GM21526 (cell line): ENCODE measurements around the gene RAB40B.
"Not testable (repeated sequence)": the region's sequence is repeated elsewhere in the genome, so short reads cannot be mapped to it uniquely, and the experiment has no call there.

ENCODE experiments used
- ATAC-seq: cut with Tn5 transposase; IDR thresholded peaks from one replicate; pipeline ENCODE4 v1.9.1; 2021; ENCODE audit warnings: moderate library complexity; ENCODE audit not compliant: unreplicated experiment, low FRiP score

Gene RAB40B

GRCh38 chr17:82654611-82655010 is 43.9 kb downstream of the RAB40B start:
- ATAC-seq, result not testable (repeated sequence)

- no peak for ATAC-seq
Measured at GRCh38 chr17:82653651-82654528, 44.6 kb downstream of the RAB40B start.

GRCh38 chr17:82650723-82651122 is 47.8 kb downstream of the RAB40B start:
- ATAC-seq, result no peak

DNA sequence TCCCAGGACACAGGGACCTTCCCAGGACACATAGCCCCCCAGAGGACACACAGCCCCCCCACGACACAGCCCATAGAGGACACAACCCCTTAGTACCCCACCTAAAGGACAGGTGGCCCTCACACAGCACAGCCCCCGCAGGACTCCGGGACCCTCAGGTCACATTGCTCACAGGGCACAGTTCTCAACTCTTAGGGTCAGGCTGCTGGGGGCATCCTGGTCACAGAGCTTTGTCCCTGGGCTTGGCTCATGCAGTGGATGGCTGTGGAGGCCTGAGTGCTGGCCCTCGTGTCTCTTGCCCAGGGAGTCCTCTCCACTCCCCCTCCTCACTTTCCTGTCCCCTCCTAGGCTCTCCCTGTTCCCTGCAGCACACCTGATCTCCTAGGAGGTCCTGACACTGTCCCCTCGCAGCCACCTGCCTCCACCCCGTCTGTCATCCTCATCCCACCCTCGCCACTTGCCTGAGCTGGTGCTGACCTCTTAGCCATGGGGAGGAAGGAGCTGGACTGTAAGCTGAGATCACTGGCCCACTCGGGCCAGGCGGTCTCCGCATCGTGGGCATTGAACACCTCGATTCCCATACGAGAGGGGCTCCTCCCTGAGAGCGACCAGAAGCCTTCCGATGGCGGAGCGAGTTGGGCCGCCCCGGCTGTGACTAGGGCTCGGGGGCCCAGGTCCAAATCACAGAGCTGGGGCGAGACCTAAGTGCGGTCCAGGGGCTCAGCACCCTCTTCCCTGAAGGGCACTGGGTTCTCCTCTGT is 48.8 kb downstream of the RAB40B start:
- ATAC-seq, result no peak

- ATAC-seq, result no peak
Measured at GRCh38 chr17:82648742-82649331, 49.7 kb downstream of the RAB40B start.

DNA sequence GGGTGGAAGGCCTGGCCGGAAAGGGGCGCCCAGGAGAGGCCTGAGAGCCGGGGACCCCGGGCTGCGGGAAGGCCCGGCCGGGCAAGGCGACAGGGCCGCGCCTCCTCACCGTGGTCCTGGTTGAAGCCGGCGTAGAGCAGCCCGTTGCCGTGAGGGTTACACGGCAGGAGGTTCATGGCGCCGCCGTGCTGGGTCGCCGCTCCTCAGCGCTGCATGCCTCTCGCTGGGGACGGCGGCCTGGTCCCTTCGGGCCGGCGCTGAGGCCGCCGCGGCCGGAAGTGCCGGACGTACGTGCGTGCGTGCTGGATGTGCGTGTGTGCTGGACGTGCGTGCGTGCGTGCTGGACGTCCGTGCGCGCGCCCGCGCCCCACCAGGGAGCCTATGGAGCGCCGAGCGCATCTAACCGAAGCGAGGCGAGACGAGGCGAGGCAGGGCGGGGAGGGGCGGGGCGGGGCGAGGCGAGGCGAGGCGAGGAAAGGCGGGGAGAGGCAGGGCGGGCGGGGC is 50.3 kb downstream of the RAB40B start, which contains the start of gene WDR45B:
Gene WDR45B, minus strand, starts transcription at position 280 of the 504 bp plus-strand sequence. Its CDS starts 104 bp downstream, at position 176.
- peak; percentile 74 for ATAC-seq

DNA sequence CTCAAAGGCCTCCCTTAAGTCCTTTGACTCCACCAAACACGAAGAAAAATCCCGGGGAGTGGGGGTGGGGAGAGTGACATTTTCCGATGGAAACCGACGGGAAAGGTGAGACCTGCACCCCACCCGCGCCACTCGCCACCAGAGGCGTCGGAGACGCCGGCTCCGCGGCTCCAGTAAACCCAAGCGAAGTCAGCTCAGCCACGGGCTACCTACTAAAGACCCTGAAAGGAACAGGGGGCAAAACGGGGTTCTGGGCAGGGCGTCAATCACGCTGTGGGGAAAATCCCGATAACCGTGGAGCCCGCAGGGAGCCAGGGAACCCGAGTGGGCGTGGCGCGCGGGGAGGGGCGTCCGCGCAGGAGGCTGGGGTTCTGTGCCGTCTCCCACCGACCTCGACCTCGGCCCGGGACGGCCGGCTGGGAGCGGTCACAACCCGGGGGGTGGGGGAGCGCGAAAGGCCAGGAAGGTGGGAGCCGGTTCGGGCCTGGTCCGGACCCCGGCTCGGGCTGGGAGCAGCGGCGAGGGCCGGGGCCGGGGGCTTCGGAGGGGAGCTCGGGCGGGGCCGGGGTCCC is 50.8 kb downstream of the RAB40B start:
- ATAC-seq, result peak; percentile 30

DNA sequence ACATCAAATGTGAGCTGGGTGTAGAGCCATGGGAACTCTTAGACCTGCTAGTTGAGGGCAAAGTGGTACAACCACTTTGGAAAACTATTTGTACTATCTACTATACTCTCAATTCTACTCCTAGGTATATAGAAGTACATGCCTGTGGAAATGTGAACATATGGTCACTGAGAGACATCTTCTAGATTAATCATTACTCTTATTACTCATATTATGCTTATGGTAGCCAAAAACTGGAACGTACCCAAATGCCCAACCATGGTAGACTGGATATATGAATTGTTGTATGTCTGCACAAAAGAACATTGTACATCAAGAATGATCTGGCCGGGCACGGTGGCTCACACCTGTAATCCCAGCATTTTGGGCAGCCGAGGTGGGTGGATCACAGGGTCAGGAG is 53.0 kb downstream of the RAB40B start:
- no peak for ATAC-seq

- no peak for ATAC-seq
Measured at GRCh38 chr17:82644148-82644547, 54.4 kb downstream of the RAB40B start.

DNA sequence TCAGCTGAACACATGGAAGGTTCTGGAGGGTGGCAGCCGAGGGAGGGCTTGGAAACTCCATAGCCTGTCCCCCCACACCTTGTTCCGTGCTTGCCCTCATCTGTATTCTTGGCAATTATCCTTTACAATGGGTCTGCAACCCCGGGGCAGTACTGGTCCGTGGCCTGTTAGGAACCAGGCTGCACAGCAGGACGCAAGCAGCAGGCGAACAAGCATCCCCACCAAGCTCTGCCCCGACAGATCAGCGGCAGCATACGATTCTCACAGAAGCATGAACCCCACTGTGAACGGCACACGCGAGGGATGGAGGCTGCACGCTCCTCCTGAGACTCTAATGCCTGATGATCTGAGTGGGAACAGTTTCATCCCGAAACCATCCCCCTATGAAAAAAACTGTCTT is 56.5 kb downstream of the RAB40B start:
- ATAC-seq, result no peak

GRCh38 chr17:82640036-82640435 is 58.5 kb downstream of the RAB40B start:
- ATAC-seq, result no peak

DNA sequence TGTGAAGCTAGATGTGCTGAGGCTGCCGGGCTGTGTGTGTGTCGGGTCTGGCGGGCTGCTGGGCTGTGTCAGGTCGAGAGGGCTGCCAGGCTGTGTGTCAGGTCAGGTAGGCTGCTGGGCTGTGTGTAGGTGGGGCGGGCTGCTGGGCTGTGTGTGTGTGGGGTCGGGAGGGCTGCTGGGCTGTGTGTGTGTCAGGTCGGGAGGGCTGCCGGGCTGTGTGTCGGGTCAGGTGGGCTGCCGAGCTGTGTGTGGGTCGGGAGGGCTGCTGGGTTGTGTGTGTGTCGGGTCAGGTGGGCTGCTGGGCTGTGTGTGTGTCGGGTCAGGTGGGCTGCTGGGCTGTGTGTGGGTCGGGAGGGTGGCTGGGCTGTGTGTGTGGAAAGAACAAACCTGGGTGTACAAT is 58.9 kb downstream of the RAB40B start:
- ATAC-seq, result no peak

- ATAC-seq, result no peak
Measured at GRCh38 chr17:82638183-82638773, 60.2 kb downstream of the RAB40B start.

- no peak for ATAC-seq
Measured at GRCh38 chr17:82636626-82637598, 61.6 kb downstream of the RAB40B start.

GRCh38 chr17:82633343-82633742 is 65.2 kb downstream of the RAB40B start:
- ATAC-seq, result no peak

DNA sequence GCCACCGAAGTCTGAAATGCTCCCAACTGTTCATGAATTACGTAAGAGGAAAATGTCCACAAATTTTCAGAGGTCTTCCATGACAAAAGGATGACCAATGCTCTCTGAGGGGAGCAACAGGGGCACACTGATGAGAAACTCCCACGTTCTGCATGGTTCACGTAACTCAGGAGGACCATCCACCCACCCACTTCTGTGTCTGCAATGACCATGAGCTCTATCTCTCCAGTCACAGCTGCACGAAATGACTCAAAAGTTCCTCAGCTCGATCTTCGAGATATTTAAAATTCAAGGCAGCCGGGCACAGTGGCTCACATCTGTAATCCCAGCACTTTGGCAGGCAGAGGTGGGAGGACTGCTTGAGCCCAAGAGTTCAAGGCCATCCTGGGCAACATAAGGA is 66.0 kb downstream of the RAB40B start:
- ATAC-seq, result no peak

- ATAC-seq, result no peak
Measured at GRCh38 chr17:82631544-82631943, 67.0 kb downstream of the RAB40B start.

GRCh38 chr17:82630212-82630611 is 68.3 kb downstream of the RAB40B start:
- no peak for ATAC-seq

GRCh38 chr17:82629748-82630147 is 68.8 kb downstream of the RAB40B start:
- no peak for ATAC-seq
